EL (cell line): ENCODE results near the gene ZBTB5.
"Not testable (repeated sequence)": the region's sequence is repeated elsewhere in the genome, so short reads cannot be mapped to it uniquely, and the experiment has no call there.

Experiments
- DNase-seq: peaks from one replicate; pipeline ENCODE4 v3.0.0-alpha.2; 2016

The ZBTB5 gene

DNA sequence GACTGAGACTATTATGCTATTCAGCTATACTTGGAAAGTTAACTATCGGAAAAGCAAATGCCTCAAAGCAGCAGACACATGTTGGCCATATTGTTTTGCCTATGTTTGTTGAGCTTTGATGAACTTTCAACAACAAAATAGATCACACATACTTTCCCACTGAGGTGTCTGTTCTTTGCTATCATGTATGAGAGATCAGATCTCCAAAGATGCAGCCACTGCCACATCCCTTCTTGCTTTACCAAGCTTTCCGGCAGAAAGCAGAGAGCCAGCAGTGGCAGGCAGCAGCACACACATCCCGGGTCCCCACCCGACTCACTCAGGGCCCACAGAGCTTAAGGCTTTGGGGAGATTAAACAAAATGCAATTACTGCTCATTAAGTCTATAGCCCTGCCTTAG is 18.8 kb downstream of the ZBTB5 start:
- no peak for DNase-seq

GRCh38 chr9:37445832-37446231 is 19.4 kb downstream of the ZBTB5 start:
- DNase-seq = no peak

GRCh38 chr9:37444890-37445289 is 20.4 kb downstream of the ZBTB5 start:
- no peak for DNase-seq

DNA sequence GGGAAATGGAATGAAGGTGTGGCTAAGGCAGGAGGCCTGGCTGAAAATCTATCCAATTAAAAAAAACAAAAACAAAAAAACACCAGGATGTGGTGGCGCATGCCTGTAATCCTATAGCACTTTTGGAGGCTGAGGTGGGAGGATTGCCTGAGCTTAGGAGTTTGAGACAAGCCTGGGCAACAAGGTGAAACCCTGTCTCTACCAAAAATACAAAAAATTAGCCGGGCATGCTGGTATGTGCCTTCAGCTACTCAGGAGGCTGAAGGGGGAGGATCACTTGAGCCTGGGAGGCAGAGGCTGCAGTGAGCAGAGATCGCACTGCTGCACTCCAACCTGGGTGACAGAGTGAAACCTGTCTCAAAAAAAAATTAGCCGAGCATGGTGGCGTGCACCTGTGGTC is 21.7 kb downstream of the ZBTB5 start:
- no peak for DNase-seq

DNA sequence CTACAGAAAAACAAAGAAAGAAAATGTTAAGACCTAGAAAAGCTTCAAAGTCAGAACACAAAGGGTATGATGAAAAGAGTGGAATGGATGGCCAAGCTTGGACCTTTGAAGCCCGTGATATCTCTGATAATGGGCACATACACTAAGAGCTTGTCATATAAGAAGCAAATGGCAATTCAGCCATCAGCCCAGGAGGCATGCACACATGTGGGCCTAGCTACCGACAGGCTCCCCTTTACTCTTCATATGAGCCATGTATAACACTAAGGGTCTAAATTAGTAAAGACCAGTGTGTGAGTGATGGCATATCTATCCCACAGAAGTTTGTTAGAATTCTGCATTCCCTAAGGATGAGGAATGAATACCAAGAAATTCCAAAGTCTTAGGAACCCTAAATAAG is 22.7 kb downstream of the ZBTB5 start:
- no peak for DNase-seq

DNA sequence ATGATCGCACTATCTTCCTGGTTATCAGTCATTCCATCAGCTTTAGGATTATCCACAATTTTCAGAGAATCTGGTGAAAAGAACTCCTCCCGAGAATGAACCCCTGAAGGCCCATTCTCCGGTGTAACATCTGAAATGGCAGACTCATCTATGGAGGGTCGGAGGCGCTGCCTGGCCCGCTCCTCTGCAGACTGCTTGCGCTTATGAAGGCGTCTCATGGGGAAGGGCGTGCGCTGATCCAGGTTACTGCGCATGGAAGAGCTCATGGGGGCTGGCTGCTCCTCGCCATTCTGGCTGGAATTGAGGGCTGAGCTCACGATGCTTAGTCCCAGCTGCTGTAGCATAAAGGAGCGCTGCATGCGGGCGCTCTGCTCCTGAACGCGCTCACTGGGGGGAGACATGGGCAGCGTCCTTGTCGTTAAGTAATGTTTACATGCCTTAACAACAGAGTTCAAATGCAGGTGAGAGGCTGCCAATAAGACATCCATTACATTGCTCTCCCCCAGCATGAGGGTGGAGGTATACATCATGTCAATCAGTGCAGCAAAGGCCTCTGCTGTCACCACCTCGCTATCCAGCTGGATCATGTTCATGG is 23.4 kb downstream of the ZBTB5 start:
- no peak for DNase-seq

DNA sequence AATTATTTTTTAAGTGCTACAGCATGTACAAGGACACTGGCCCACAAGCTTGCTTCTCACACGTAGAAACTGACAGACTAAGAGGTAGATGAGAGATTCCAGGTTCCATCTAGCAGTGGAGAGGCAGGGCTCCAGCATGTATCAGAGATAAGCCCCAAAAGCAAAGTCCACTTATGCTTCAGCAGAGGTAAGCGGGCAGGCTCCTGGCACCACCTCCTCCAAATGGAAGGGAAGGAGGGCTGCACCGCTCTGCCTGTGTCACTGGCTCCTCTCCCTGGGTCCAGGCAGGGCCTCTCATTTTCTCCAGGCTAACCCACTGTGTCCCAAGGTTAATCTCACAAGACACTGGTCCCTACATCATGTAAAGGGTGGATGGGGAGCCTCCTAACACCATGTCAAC is 26.9 kb downstream of the ZBTB5 start:
- DNase-seq = no peak

GRCh38 chr9:37437621-37438020 is 27.6 kb downstream of the ZBTB5 start:
- DNase-seq = no peak

- DNase-seq = no peak
Observed at GRCh38 chr9:37437010-37437409, 28.2 kb downstream of the ZBTB5 start.

- no peak for DNase-seq
Observed at GRCh38 chr9:37436540-37436939, 28.7 kb downstream of the ZBTB5 start.

- no peak for DNase-seq
Observed at GRCh38 chr9:37433867-37434371, 31.3 kb downstream of the ZBTB5 start.

GRCh38 chr9:37432020-37432419 is 33.2 kb downstream of the ZBTB5 start:
- DNase-seq = no peak

- DNase-seq = no peak
Observed at GRCh38 chr9:37430841-37431597, 34.2 kb downstream of the ZBTB5 start.

DNA sequence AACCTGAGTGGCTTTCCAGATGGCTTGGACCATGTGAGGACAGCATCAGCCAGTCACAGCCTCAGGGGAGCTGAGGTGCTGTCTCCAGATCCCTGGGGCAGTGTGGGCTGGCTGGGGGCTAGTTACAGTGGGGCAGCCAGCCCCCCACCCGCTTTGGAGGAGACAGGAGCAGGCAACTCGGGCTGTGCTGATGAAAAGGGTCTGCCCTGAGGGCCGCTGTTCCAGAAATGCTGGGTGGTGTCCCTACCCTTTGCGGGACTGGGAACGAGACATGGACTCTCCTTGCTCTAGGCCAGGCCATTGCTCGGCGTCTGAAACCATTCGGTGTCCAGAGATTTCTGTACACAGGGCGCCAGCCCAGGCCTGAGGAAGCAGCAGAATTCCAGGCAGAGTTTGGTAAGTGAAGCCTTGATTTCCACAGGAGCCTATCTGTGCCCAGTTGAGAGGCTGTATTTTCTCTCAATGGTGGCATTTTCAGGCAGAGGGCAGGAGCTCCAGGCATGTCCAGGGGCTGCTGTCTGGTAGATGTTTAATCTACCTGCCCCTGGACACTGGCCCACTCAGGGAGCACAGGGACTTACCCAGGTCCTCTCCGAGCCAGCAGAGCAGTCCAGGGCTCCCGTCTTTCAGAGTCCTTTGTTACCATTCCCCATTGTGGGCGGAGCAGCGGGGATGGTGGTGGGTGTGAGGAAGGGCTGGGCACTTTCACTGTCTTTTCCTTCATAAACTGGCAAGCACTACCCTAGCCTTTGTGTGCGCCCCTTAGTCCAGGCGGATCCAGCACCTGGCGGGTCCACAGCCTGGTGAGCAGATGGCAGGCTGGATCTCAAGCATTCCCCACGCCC is 35.6 kb downstream of the ZBTB5 start:
- no peak for DNase-seq

GRCh38 chr9:37428345-37428744 is 36.9 kb downstream of the ZBTB5 start:
- DNase-seq = no peak

GRCh38 chr9:37426846-37427245 is 38.4 kb downstream of the ZBTB5 start:
- no peak for DNase-seq

GRCh38 chr9:37426431-37426830 is 38.8 kb downstream of the ZBTB5 start:
- DNase-seq = not testable (repeated sequence)

GRCh38 chr9:37425298-37425752 is 39.9 kb downstream of the ZBTB5 start:
- DNase-seq = no peak

- DNase-seq = no peak
Observed at GRCh38 chr9:37424686-37425297, 40.5 kb downstream of the ZBTB5 start.

DNA sequence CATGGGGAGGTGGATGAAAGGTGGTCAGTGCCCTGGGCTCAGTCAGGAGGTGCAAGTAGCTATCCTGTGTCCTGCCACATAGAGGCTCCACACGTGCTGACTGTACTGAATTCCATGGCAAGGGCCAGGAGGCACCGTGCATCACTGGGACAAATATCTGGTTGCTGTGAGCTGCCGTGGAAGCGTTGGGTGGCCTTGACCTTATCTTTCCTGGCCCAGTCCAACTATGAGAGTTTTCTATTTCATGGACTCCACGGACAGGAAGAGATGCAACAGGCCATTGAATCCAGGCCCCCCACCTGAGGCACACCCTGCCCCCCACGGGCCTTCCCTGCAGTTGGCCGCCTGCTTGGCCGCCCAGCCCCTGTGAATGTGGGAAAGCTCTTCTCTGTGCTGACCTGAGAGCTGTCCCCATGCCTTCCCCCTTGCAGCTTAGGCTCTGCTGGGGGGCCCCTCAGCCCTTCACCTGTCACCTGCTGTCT is 41.0 kb downstream of the ZBTB5 start:
- no peak for DNase-seq

GRCh38 chr9:37423508-37423907 is 41.7 kb downstream of the ZBTB5 start:
- no peak for DNase-seq

GRCh38 chr9:37422289-37423104 is 42.8 kb downstream of the ZBTB5 start, which contains the start of gene GRHPR:
GRHPR (plus strand) TSS chr9:37422696; CDS start chr9:37422751, 55 bp downstream.
- DNase-seq = peak; percentile 82
